ENCODE data around the gene CRYGB. TPM values are rescaled to one million over a fixed set of nuclear protein-coding genes. Genes with fewer than 3 reads are reported as not detected.
A peak's percentile ranks its signal among the peaks of the same experiment; 100 is the strongest.
"Not testable (repeated sequence)": the region's sequence is repeated elsewhere in the genome, so short reads cannot be mapped to it uniquely, and the experiment has no call there.

Gene CRYGB
- polyA plus RNA-seq, 3 donors = not detected

- no peaks in the 10 kb centered on the region for H3K36me3 ChIP-seq (replicated peaks in 1 of 2; ENCODE audit: control insufficient read depth in 1 of 2, insufficient read depth in 2 of 2, low read length in 2 of 2)
- H3K4me3 ChIP-seq (replicated peaks in 1 of 3; ENCODE audit: low read depth in 2 of 3, low read length in 3 of 3) = no peak overlapping the region
- TF ChIP-seq CTCF (IDR thresholded peaks at IDR 0.05) = no peak
- no peak overlapping the region for H2AFZ ChIP-seq (ENCODE audit: insufficient read depth, low read depth, low read length, poor library complexity, severe bottlenecking)
- Mint-ChIP-seq H3K4me1 (peaks cover 19% of the 10 kb centered on the region), H3K4me3 (no peak overlapping the region), H3K27ac (no peak overlapping the region), H3K36me3 (peaks cover 0 to 1% of the 10 kb centered on the region in 2 donors), H3K27me3 (ENCODE audit: low read depth in 3 of 3) (peaks cover 4 to 18% (median 13%) of the 10 kb centered on the region in 3 donors), H3K9me3 (peaks cover 0 to 1% (median 0%) of the 10 kb centered on the region in 7 donors)
- intact Hi-C loops (cut with micrococcal nuclease) = no loop called here
- H3K79me2 ChIP-seq (ENCODE audit: insufficient read depth, low read length) = no peaks in the 10 kb centered on the region
- peaks cover 2 to 3% of the 10 kb centered on the region in 2 donors for H3K27me3 ChIP-seq (ENCODE audit: control insufficient read depth in 2 of 2, insufficient read depth in 2 of 2, low read length in 2 of 2)
- no peak overlapping the region for H3K27ac ChIP-seq (ENCODE audit: low read depth in 1 of 2, low read length in 2 of 2)
- no peak overlapping the region for H3K4me2 ChIP-seq (replicated peaks; ENCODE audit: extremely low read depth, low read length, poor library complexity, severe bottlenecking)
- no peaks in the 10 kb centered on the region for H4K20me1 ChIP-seq (ENCODE audit: insufficient read depth, low read length)
- WGBS (ENCODE audit: insufficient coverage) = no CpG with 5 or more reads among the region's 4 CpGs
- H3K9ac ChIP-seq (ENCODE audit: insufficient read depth, low read length, poor library complexity, severe bottlenecking) = no peak overlapping the region
- no peaks in the 10 kb centered on the region for H3K9me3 ChIP-seq (replicated peaks in 1 of 2; ENCODE audit: control insufficient read depth in 1 of 2, insufficient read depth in 1 of 2, low read length in 2 of 2)
- DNase-seq = no peak
- peaks cover 4 to 11% of the 10 kb centered on the region in 2 donors for H3K4me1 ChIP-seq (ENCODE audit: control insufficient read depth in 1 of 2, insufficient read depth in 2 of 2, low read length in 2 of 2)
These were observed 18.9 kb downstream of the CRYGB start for GRCh38 chr2:208127090-208127489.

GRCh38 chr2:208125251-208125650, 20.7 kb downstream of the CRYGB start:
- Mint-ChIP-seq H3K4me3 (peak overlapping the region in 1 of 2 donors; percentile 91), H3K27me3 (ENCODE audit: low read depth in 3 of 3) (peaks cover 4 to 18% (median 12%) of the 10 kb centered on the region in 3 donors), H3K27ac (no peak overlapping the region), H3K36me3 (peaks cover 0 to 1% of the 10 kb centered on the region in 2 donors), H3K4me1 (peaks cover 19% of the 10 kb centered on the region), H3K9me3 (peaks cover 0 to 2% (median 0%) of the 10 kb centered on the region in 7 donors)
- Histone ChIP-seq H3K79me2 (ENCODE audit: insufficient read depth, low read length) (no peaks in the 10 kb centered on the region), H3K4me3 (replicated peaks in 1 of 3; ENCODE audit: low read depth in 2 of 3, low read length in 3 of 3) (no peak overlapping the region), H3K9ac (ENCODE audit: insufficient read depth, low read length, poor library complexity, severe bottlenecking) (no peak overlapping the region), H3K27ac (ENCODE audit: low read depth in 1 of 2, low read length in 2 of 2) (no peak overlapping the region), H3K36me3 (replicated peaks in 1 of 2; ENCODE audit: control insufficient read depth in 1 of 2, insufficient read depth in 2 of 2, low read length in 2 of 2) (no peaks in the 10 kb centered on the region), H3K27me3 (ENCODE audit: control insufficient read depth in 2 of 2, insufficient read depth in 2 of 2, low read length in 2 of 2) (peaks cover 2 to 3% of the 10 kb centered on the region in 2 donors), H3K4me1 (ENCODE audit: control insufficient read depth in 1 of 2, insufficient read depth in 2 of 2, low read length in 2 of 2) (peaks cover 4 to 11% of the 10 kb centered on the region in 2 donors), H3K9me3 (replicated peaks in 1 of 2; ENCODE audit: control insufficient read depth in 1 of 2, insufficient read depth in 1 of 2, low read length in 2 of 2) (no peaks in the 10 kb centered on the region), H2AFZ (ENCODE audit: insufficient read depth, low read depth, low read length, poor library complexity, severe bottlenecking) (no peak overlapping the region), H4K20me1 (ENCODE audit: insufficient read depth, low read length) (no peaks in the 10 kb centered on the region), H3K4me2 (replicated peaks; ENCODE audit: extremely low read depth, low read length, poor library complexity, severe bottlenecking) (no peak overlapping the region)
- intact Hi-C loops (cut with micrococcal nuclease) = no loop called here
- TF ChIP-seq CTCF (IDR thresholded peaks at IDR 0.05) = no peak
- 91% methylated on average over 4 of the region's 4 CpGs for WGBS (ENCODE audit: insufficient coverage)
- DNase-seq = no peak

GRCh38 chr2:208124013-208124715, 21.8 kb downstream of the CRYGB start, which contains the start of gene CRYGD:
Gene CRYGD (minus strand): TSS chr2:208124524. CDS start chr2:208124473, 51 bp downstream.
- H3K27ac ChIP-seq (ENCODE audit: low read depth in 1 of 2, low read length in 2 of 2); H3K79me2 ChIP-seq (ENCODE audit: insufficient read depth, low read length); H3K27me3 ChIP-seq (ENCODE audit: control insufficient read depth in 2 of 2, insufficient read depth in 2 of 2, low read length in 2 of 2); intact Hi-C loops (cut with micrococcal nuclease); H3K27ac Mint-ChIP-seq; H3K9me3 ChIP-seq (replicated peaks in 1 of 2; ENCODE audit: control insufficient read depth in 1 of 2, insufficient read depth in 1 of 2, low read length in 2 of 2); H4K20me1 ChIP-seq (ENCODE audit: insufficient read depth, low read length); H3K36me3 ChIP-seq (replicated peaks in 1 of 2; ENCODE audit: control insufficient read depth in 1 of 2, insufficient read depth in 2 of 2, low read length in 2 of 2); H3K9me3 Mint-ChIP-seq; H3K36me3 Mint-ChIP-seq: not testable (repeated sequence)
- H3K4me1 ChIP-seq (ENCODE audit: control insufficient read depth in 1 of 2, insufficient read depth in 2 of 2, low read length in 2 of 2) = peaks cover 4 to 11% of the 10 kb centered on the region in 2 donors
- 2% methylated on average over 43 of the region's 46 CpGs for WGBS (ENCODE audit: insufficient coverage)
- Mint-ChIP-seq H3K4me1 (peaks cover 19% of the 10 kb centered on the region), H3K4me3 (peak within 1 kb of the TSS; percentile 71 to 91), H3K27me3 (ENCODE audit: low read depth in 3 of 3) (peaks cover 4 to 19% (median 12%) of the 10 kb centered on the region in 3 donors)
- peak within 1 kb of the TSS; percentile 71 for H2AFZ ChIP-seq (ENCODE audit: insufficient read depth, low read depth, low read length, poor library complexity, severe bottlenecking)
- peak within 1 kb of the TSS; percentile 78 for H3K4me2 ChIP-seq (replicated peaks; ENCODE audit: extremely low read depth, low read length, poor library complexity, severe bottlenecking)
- H3K4me3 ChIP-seq (replicated peaks in 1 of 3; ENCODE audit: low read depth in 2 of 3, low read length in 3 of 3) = peak within 1 kb of the TSS; percentile 0 to 67 (median 31)
- DNase-seq = peak in 1 of 3 donors; percentile 6
- peak within 1 kb of the TSS; percentile 8 for H3K9ac ChIP-seq (ENCODE audit: insufficient read depth, low read length, poor library complexity, severe bottlenecking)

Data from CD14-positive monocyte (primary cell).